H1 (cell line): ENCODE results near the gene RAB11FIP3. TPM values are rescaled to one million over a fixed set of nuclear protein-coding genes. Genes with fewer than 3 reads are reported as not detected.
A peak's percentile ranks its signal among the peaks of the same experiment; 100 is the strongest.

Source experiments
- CTCF ChIA-PET: fragments of 300-600 bp; sonication (Branson Sonifier 250); formaldehyde crosslinking; loops from one replicate; lab custom pipeline; 2021; ENCODE audit not compliant: partially characterized antibody; lab: Charles Lee
- POLR2A ChIA-PET: fragments of 300-600 bp; sonication (Branson Sonifier 250); formaldehyde crosslinking; loops from one replicate; lab custom pipeline; 2021; ENCODE audit warnings: inconsistent platforms; ENCODE audit not compliant: partially characterized antibody; lab: Charles Lee
- DNase-seq, 2 experiments: peaks; one replicate each; pipeline versions ENCODE4 v3.0.0 to v3.0.0-alpha.2; 2010 to 2022; ENCODE audit warnings: low spot score in 2 of 2, low read depth in 1 of 2, mixed read lengths in 1 of 2
- FAIRE-seq: peaks from 2 replicates; lab custom pipeline; 2011; peaks lifted over from hg19 to GRCh38; lab: Jason Lieb, UNC
- H2AFZ ChIP-seq: 2 replicates; pipeline ENCODE4 v1.8.1; 2012; ENCODE audit warnings: low read length, inconsistent platforms
- H2AK5ac ChIP-seq: 2 replicates; pipeline ENCODE4 v1.6.1; 2013; ENCODE audit warnings: low read depth, low read length
- H2BK120ac ChIP-seq: replicated peaks from 2 replicates; pipeline ENCODE3; 2013; ENCODE audit warnings: low read depth, low read length, inconsistent platforms
- H2BK12ac ChIP-seq: 2 replicates; pipeline ENCODE4 v1.6.1; 2013; ENCODE audit warnings: low read depth, low read length
- H2BK15ac ChIP-seq: 2 replicates; pipeline ENCODE4 v1.6.1; 2013; ENCODE audit warnings: low read length
- H2BK20ac ChIP-seq: 2 replicates; pipeline ENCODE4 v1.6.1; 2013; ENCODE audit warnings: low read length
- H2BK5ac ChIP-seq: 2 replicates; pipeline ENCODE4 v1.6.1; 2013; ENCODE audit warnings: low read depth, low read length
- H3K14ac ChIP-seq: 2 replicates; pipeline ENCODE4 v1.6.1; 2013; ENCODE audit warnings: inconsistent platforms; ENCODE audit not compliant: insufficient read length
- H3K18ac ChIP-seq: 2 replicates; pipeline ENCODE4 v1.6.1; 2013; ENCODE audit warnings: low read length; ENCODE audit errors: extremely low read depth
- H3K23ac ChIP-seq: 2 replicates; pipeline ENCODE4 v1.6.1; 2013; ENCODE audit warnings: inconsistent platforms; ENCODE audit not compliant: insufficient read length
- H3K23me2 ChIP-seq: 2 replicates; pipeline ENCODE4 v1.6.1; 2013; ENCODE audit warnings: low read depth, low read length
- H3K27ac ChIP-seq: 2 replicates; pipeline ENCODE4 v1.6.1; 2011; ENCODE audit warnings: low read depth, low read length, inconsistent platforms
- H3K27me3 ChIP-seq, 4 experiments: replicated peaks in 1 of 4; 1 replicate in 1 of 4; 2 replicates in 3 of 4; pipeline versions ENCODE4 v1.6.1 to v1.8.1; 2011 to 2013; ENCODE audit warnings: low read length in 3 of 4, mild to moderate bottlenecking in 3 of 4, inconsistent platforms in 2 of 4, mixed read lengths in 2 of 4, moderate library complexity in 1 of 4; ENCODE audit not compliant: control insufficient read depth in 3 of 4, insufficient read depth in 3 of 4; ENCODE audit errors: extremely low read depth in 1 of 4
- H3K36me3 ChIP-seq, 4 experiments: 2 replicates each; pipeline versions ENCODE4 v1.6.1 to v1.8.1; 2011 to 2013; ENCODE audit warnings: mild to moderate bottlenecking in 4 of 4, low read length in 3 of 4, moderate library complexity in 2 of 4, control low read depth in 1 of 4, inconsistent platforms in 1 of 4; ENCODE audit not compliant: insufficient read depth in 4 of 4, control insufficient read depth in 2 of 4
- H3K4ac ChIP-seq: replicated peaks from 2 replicates; pipeline ENCODE3; 2013; ENCODE audit warnings: low read length, low read depth, mixed read lengths, inconsistent platforms; ENCODE audit not compliant: insufficient read length
- H3K4me1 ChIP-seq, 4 experiments: replicated peaks in 1 of 4; 1 replicate in 1 of 4; 2 replicates in 3 of 4; pipeline versions ENCODE4 v1.6.1 to v1.8.1; 2011 to 2013; ENCODE audit warnings: low read length in 3 of 4, inconsistent platforms in 2 of 4, mixed read lengths in 1 of 4; ENCODE audit not compliant: insufficient read depth in 4 of 4, control insufficient read depth in 3 of 4
- H3K4me2 ChIP-seq, 2 experiments: 2 replicates each; pipeline versions ENCODE4 v1.6.1 to v1.8.1; 2011 to 2013; ENCODE audit warnings: low read depth in 2 of 2, low read length in 2 of 2, control low read depth in 1 of 2, inconsistent platforms in 1 of 2, mild to moderate bottlenecking in 1 of 2; ENCODE audit not compliant: insufficient read depth in 1 of 2
- H3K4me3 ChIP-seq, 4 experiments: fragments of 200-600, 300-600 bp in 1 of 4; sonication (generic), shearing (Covaris generic), sonication (Bioruptor Twin) in 1 of 4; 2 replicates each; pipeline versions ENCODE4 v1.5.1 to v1.8.1; 2011 to 2016; ENCODE audit warnings: low read length in 4 of 4, low read depth in 3 of 4, control low read depth in 2 of 4, inconsistent platforms in 2 of 4, mild to moderate bottlenecking in 2 of 4, mixed read lengths in 1 of 4, moderate library complexity in 1 of 4; ENCODE audit not compliant: insufficient read depth in 2 of 4; ENCODE audit errors: extremely low read depth in 1 of 4
- H3K56ac ChIP-seq: replicated peaks from 2 replicates; pipeline ENCODE3; 2013; ENCODE audit warnings: low read depth, mild to moderate bottlenecking, mixed read lengths, low read length, inconsistent platforms; ENCODE audit not compliant: insufficient read length
- H3K79me1 ChIP-seq: 2 replicates; pipeline ENCODE4 v1.6.1; 2013; ENCODE audit warnings: low read depth, low read length, control low read depth
- H3K79me2 ChIP-seq, 2 experiments: 2 replicates each; pipeline versions ENCODE4 v1.6.1 to v1.8.1; 2012 to 2013; ENCODE audit warnings: low read length in 2 of 2, mild to moderate bottlenecking in 2 of 2, inconsistent platforms in 1 of 2; ENCODE audit not compliant: insufficient read depth in 2 of 2, control insufficient read depth in 1 of 2
- H3K9ac ChIP-seq, 4 experiments: replicated peaks in 1 of 4; 1 replicate in 1 of 4; 2 replicates in 3 of 4; pipeline versions ENCODE4 v1.6.1 to v1.8.1; 2011 to 2013; ENCODE audit warnings: low read depth in 3 of 4, low read length in 3 of 4, control low read depth in 2 of 4, mild to moderate bottlenecking in 2 of 4, moderate library complexity in 2 of 4, inconsistent platforms in 1 of 4; ENCODE audit errors: extremely low read depth in 1 of 4
- H3K9me3 ChIP-seq, 2 experiments: 2 replicates each; pipeline versions ENCODE4 v1.6.1 to v1.8.1; 2012 to 2013; ENCODE audit warnings: mild to moderate bottlenecking in 2 of 2, moderate library complexity in 2 of 2, control low read depth in 1 of 2, inconsistent platforms in 1 of 2, low read depth in 1 of 2, low read length in 1 of 2, mixed read lengths in 1 of 2; ENCODE audit not compliant: insufficient read depth in 2 of 2
- H4K20me1 ChIP-seq, 2 experiments: replicated peaks in 1 of 2; 2 replicates each; pipeline versions ENCODE3 to v1.8.1; 2011 to 2013; ENCODE audit warnings: inconsistent platforms in 2 of 2, low read length in 2 of 2, mild to moderate bottlenecking in 1 of 2; ENCODE audit not compliant: insufficient read depth in 2 of 2, control insufficient read depth in 1 of 2
- H4K5ac ChIP-seq: 2 replicates; pipeline ENCODE4 v1.6.1; 2013; ENCODE audit warnings: low read length, low read depth, mixed read lengths, inconsistent platforms; ENCODE audit not compliant: insufficient read length
- H4K8ac ChIP-seq: 2 replicates; pipeline ENCODE4 v1.8.0; 2013; ENCODE audit warnings: mild to moderate bottlenecking, moderate library complexity, low read length, inconsistent platforms; ENCODE audit not compliant: insufficient read depth; ENCODE audit errors: extremely low read depth
- H4K91ac ChIP-seq: replicated peaks from 2 replicates; pipeline ENCODE3; 2013; ENCODE audit warnings: low read length, mixed read lengths, inconsistent platforms; ENCODE audit not compliant: insufficient read length
- CBX8 ChIP-seq: fragments of 300-800, 300-1000 bp; sonication (generic); IDR thresholded peaks from 2 replicates; pipeline ENCODE4 v1.7.1; 2016; ENCODE audit warnings: low read depth, low read length, borderline replicate concordance
- CEBPB ChIP-seq: IDR thresholded peaks from 2 replicates; pipeline ENCODE4 v1.6.1; 2012; ENCODE audit warnings: low read depth, low read length
- CREB1 ChIP-seq: IDR thresholded peaks from 2 replicates; pipeline ENCODE4 v1.6.1; 2012; ENCODE audit warnings: inconsistent platforms
- EZH2 ChIP-seq: fragments of 200-600 bp; sonication (generic); IDR thresholded peaks from 2 replicates; pipeline ENCODE4 v1.7.1; 2012; ENCODE audit warnings: low read depth, mild to moderate bottlenecking, moderate library complexity, low read length, inconsistent platforms; ENCODE audit not compliant: severe bottlenecking
- JUN ChIP-seq: IDR thresholded peaks from 2 replicates; pipeline ENCODE4 v1.6.1; 2011; ENCODE audit warnings: low read depth, mild to moderate bottlenecking, improper control_type of control experiment, low read length
- KDM1A ChIP-seq: fragments of 200-600, 300-600 bp; sonication (generic); IDR thresholded peaks from 2 replicates; pipeline ENCODE4 v1.7.1; 2016; ENCODE audit warnings: mild to moderate bottlenecking, low read length, borderline replicate concordance
- SP1 ChIP-seq: IDR thresholded peaks from 2 replicates; pipeline ENCODE4 v1.6.1; 2011; ENCODE audit warnings: low read depth, low read length
- SP2 ChIP-seq: IDR thresholded peaks from 2 replicates; pipeline ENCODE4 v1.6.1; 2012; ENCODE audit warnings: mild to moderate bottlenecking, low read length, inconsistent platforms
- SRF ChIP-seq: IDR thresholded peaks from 2 replicates; pipeline ENCODE4 v1.6.1; 2011; ENCODE audit warnings: mild to moderate bottlenecking, low read depth, low read length, moderate library complexity
- TAF7 ChIP-seq: optimal IDR thresholded peaks from 2 replicates; pipeline ENCODE3; 2011; ENCODE audit warnings: low read depth, mild to moderate bottlenecking, inconsistent platforms, low read length, moderate library complexity, borderline replicate concordance
- TBP ChIP-seq: IDR thresholded peaks from 2 replicates; pipeline ENCODE4 v1.6.1; 2011; ENCODE audit warnings: low read depth, low read length, improper control_type of control experiment
- WGBS, 2 experiments: shearing (Covaris generic) in 1 of 2; methylation state at CpG; one replicate each; pipeline versions ENCODE4 v1.1.6 to v1.1.7; 2013 to 2015; ENCODE audit warnings: low lambda C conversion rate in 2 of 2, mixed read lengths in 2 of 2, inconsistent platforms in 1 of 2, low coverage in 1 of 2, missing lambda C conversion rate in 1 of 2; ENCODE audit not compliant: insufficient replicate concordance in 2 of 2, insufficient coverage in 1 of 2, insufficient read length in 1 of 2; ENCODE audit errors: extremely low coverage in 1 of 2, missing lambda C conversion rate in 1 of 2; 5-methylcytosine and 5-hydroxymethylcytosine counted together
- polyA plus RNA-seq, 7 experiments: library from polyadenylated mRNA; depleted of rRNA in 3 of 7; stranded (reverse) in 5 of 7; unstranded in 2 of 7; fragments of >200 nt in 5 of 7; fragments of 200-250 nt in 2 of 7; gene quantifications; 1 replicate in 5 of 7; 2 replicates in 1 of 7; 4 replicates in 1 of 7; pipeline versions ENCODE4 v1.2.1 to v1.2.3, GENCODE V29; 2011 to 2013; ENCODE audit warnings: missing spikeins in 2 of 7, mixed read lengths in 2 of 7
- total RNA-seq: library from RNA; stranded (reverse); fragmentation: NEBNext Ultra II Directional; extraction: Animal tissue kit (Norgen Biotek cat#: 25700); gene quantifications from 2 replicates; pipeline ENCODE4 v1.2.1, GENCODE V29; 2021
- TF ChIP-seq, protein P1 (sequence below): IDR thresholded peaks from 2 replicates; pipeline ENCODE4 v1.6.1; 2011; ENCODE audit warnings: low read depth, mild to moderate bottlenecking, low read length; ENCODE audit not compliant: insufficient read depth
- TF ChIP-seq, protein P2 (sequence below): IDR thresholded peaks from 2 replicates; pipeline ENCODE4 v1.6.1; 2012; ENCODE audit warnings: inconsistent platforms

The RAB11FIP3 gene
- total and polyA plus RNA-seq, 2 of the 8 experiments (the other 6 are each of a cell fraction or from before 2014, with no cell fraction given): 9.3 to 35.2 TPM

DNA sequence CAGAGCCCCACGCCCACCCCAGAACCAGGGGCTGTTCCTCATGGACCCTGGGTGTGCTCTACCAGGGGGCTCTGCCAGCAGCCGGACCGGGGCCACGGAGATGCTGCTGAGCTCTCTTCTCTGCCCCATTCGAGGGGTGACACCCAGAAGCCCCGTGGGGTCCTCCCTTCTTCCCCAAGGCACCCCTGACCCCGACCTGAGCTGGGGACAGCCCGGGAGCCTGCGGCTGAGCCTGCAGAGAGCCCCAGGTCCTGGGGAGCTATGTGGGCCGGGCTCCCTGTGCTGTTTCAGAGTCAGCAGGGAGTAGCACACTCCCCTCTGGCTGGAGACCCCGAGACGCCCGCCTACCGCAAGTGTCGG is 133.6 kb downstream of the RAB11FIP3 start:
- H2BK20ac ChIP-seq: no peak overlapping the region
- H3K56ac ChIP-seq: no peak overlapping the region
- 0 out of 2 replicates have a peak overlapping the region, but pooled peaks have one; percentile 2 for H4K8ac ChIP-seq
- no peak overlapping the region for H3K4ac ChIP-seq
- H3K27ac ChIP-seq: no peak overlapping the region
- no peak overlapping the region for H2BK120ac ChIP-seq
- DNase-seq: no peak
- peaks cover 0 to 3% of the 10 kb centered on the region in 2 experiments for H4K20me1 ChIP-seq
- H3K9ac ChIP-seq: no peak overlapping the region
- H3K36me3 ChIP-seq: no peaks in the 10 kb centered on the region; a peak in 1 of 8 replicates
- no peak overlapping the region for H2BK5ac ChIP-seq
- WGBS, 2 experiments: 82% methylated on average over 15 of the region's 15 CpGs; no CpG with 5 or more reads in 1 of the 2 experiments
- no peak overlapping the region for H2BK15ac ChIP-seq
- H3K14ac ChIP-seq: no peak overlapping the region
- peaks cover 0 to 10% (median 2%) of the 10 kb centered on the region in 4 experiments; a peak in 4 of 7 replicates for H3K4me1 ChIP-seq
- peaks cover 9% of the 10 kb centered on the region for H3K23me2 ChIP-seq
- ChIA-PET CTCF (interaction anchor here (0.6 to 2.3 kb wide), 6 partner anchors 9 to 65 kb away, joined by 3 to 9 read pairs (median 4); no protein-coding TSS in a partner anchor), POLR2A (interaction anchor here (0.7 to 2.3 kb wide), 5 partner anchors 8 to 133 kb away, joined by 3 to 7 read pairs (median 3); partner anchors contain the start of genes NHLRC4 and RAB11FIP3)
- no peak overlapping the region for H2AFZ ChIP-seq
- FAIRE-seq: no peak
- no peak overlapping the region for H2BK12ac ChIP-seq
- no peak overlapping the region for H4K5ac ChIP-seq
- no peak overlapping the region for H2AK5ac ChIP-seq
- no peaks in the 10 kb centered on the region for H3K9me3 ChIP-seq
- H3K18ac ChIP-seq: no peak overlapping the region
- peak overlapping the region in 1 of 4 experiments; percentile 55; a peak in 1 of 8 replicates for H3K4me3 ChIP-seq
- peaks cover 22 to 40% (median 32%) of the 10 kb centered on the region in 4 experiments; a peak in 6 of 7 replicates for H3K27me3 ChIP-seq
- H3K79me1 ChIP-seq: no peaks in the 10 kb centered on the region; the same call in 1 of the 2 replicates
- H4K91ac ChIP-seq: no peak overlapping the region
- H3K23ac ChIP-seq: no peak overlapping the region
- H3K4me2 ChIP-seq: 0 out of 4 replicates have a peak overlapping the region, but pooled peaks of 1 of the 2 experiments have one; percentile 18
- H3K79me2 ChIP-seq: no peaks in the 10 kb centered on the region
- TF ChIP-seq KDM1A: no peak
- TF ChIP-seq CEBPB: no peak
- TF ChIP-seq CREB1: no peak
- no peak for TF ChIP-seq SRF
- no peak for TF ChIP-seq CBX8
- TF ChIP-seq EZH2: no peak
- TF ChIP-seq, protein P1, sequence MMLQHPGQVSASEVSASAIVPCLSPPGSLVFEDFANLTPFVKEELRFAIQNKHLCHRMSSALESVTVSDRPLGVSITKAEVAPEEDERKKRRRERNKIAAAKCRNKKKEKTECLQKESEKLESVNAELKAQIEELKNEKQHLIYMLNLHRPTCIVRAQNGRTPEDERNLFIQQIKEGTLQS: no peak
- no peak for TF ChIP-seq TAF7
- TF ChIP-seq TBP: no peak
- TF ChIP-seq, protein P2, sequence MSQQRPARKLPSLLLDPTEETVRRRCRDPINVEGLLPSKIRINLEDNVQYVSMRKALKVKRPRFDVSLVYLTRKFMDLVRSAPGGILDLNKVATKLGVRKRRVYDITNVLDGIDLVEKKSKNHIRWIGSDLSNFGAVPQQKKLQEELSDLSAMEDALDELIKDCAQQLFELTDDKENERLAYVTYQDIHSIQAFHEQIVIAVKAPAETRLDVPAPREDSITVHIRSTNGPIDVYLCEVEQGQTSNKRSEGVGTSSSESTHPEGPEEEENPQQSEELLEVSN: no peak
- no peak for TF ChIP-seq SP1
- TF ChIP-seq JUN: no peak
- TF ChIP-seq SP2: no peak
